ENCODE data around the gene NAMPT.

The NAMPT gene

GRCh38 chr7:106281585-106282318, 3.0 kb downstream of the NAMPT start:
- intact Hi-C loops (cut with DNase I) = loop anchor here (10.0 kb wide), 1 partner anchor 107 kb away; no protein-coding TSS in a partner anchor
- DNase-seq = no peak

- no peak for DNase-seq
- intact Hi-C loops (cut with DNase I) = loop anchor here (10.0 kb wide), 1 partner anchor 106 kb away; no protein-coding TSS in a partner anchor
Measured at GRCh38 chr7:106281127-106281526, 3.7 kb downstream of the NAMPT start.

GRCh38 chr7:106279425-106280197, 5.2 kb downstream of the NAMPT start:
- intact Hi-C loops (cut with DNase I) = loop anchor here (10.0 kb wide), 1 partner anchor 105 kb away; no protein-coding TSS in a partner anchor
- no peak for DNase-seq

- no peak for DNase-seq
- intact Hi-C loops (cut with DNase I) = no loop called here
Measured at GRCh38 chr7:106278695-106279094, 6.1 kb downstream of the NAMPT start.

- no peak for DNase-seq
Measured at GRCh38 chr7:106277976-106278375, 6.8 kb downstream of the NAMPT start.

GRCh38 chr7:106276513-106276912, 8.3 kb downstream of the NAMPT start:
- no peak for DNase-seq
- intact Hi-C loops (cut with DNase I) = no loop called here

More at GRCh38 chr7:106277976-106278375, 6.8 kb downstream of the NAMPT start:
- intact Hi-C loops (cut with DNase I) = no loop called here

- intact Hi-C loops (cut with DNase I) = no loop called here
- DNase-seq = no peak
Measured at GRCh38 chr7:106273009-106273668, 11.6 kb downstream of the NAMPT start.

GRCh38 chr7:106270122-106270977, 14.4 kb downstream of the NAMPT start:
- intact Hi-C loops (cut with DNase I) = no loop called here
- DNase-seq = no peak

GRCh38 chr7:106269254-106269961, 15.4 kb downstream of the NAMPT start:
- no peak for DNase-seq
- intact Hi-C loops (cut with DNase I) = no loop called here

GRCh38 chr7:106265133-106265532, 19.6 kb downstream of the NAMPT start:
- intact Hi-C loops (cut with DNase I) = no loop called here
- no peak for DNase-seq

- DNase-seq = no peak
- intact Hi-C loops (cut with DNase I) = no loop called here
Measured at GRCh38 chr7:106262221-106262881, 22.4 kb downstream of the NAMPT start.

GRCh38 chr7:106260136-106260561, 24.6 kb downstream of the NAMPT start:
- no peak for DNase-seq
- intact Hi-C loops (cut with DNase I) = no loop called here

- DNase-seq = no peak
- intact Hi-C loops (cut with DNase I) = no loop called here
Measured at GRCh38 chr7:106258789-106259188, 26.0 kb downstream of the NAMPT start.

- intact Hi-C loops (cut with DNase I) = no loop called here
- no peak for DNase-seq
Measured at GRCh38 chr7:106257752-106258151, 27.0 kb downstream of the NAMPT start.

- intact Hi-C loops (cut with DNase I) = no loop called here
- DNase-seq = no peak
Measured at GRCh38 chr7:106256144-106256543, 28.6 kb downstream of the NAMPT start.

GRCh38 chr7:106255246-106255645, 29.5 kb downstream of the NAMPT start:
- no peak for DNase-seq

GRCh38 chr7:106254525-106255116, 30.2 kb downstream of the NAMPT start:
- intact Hi-C loops (cut with DNase I) = no loop called here
- DNase-seq = no peak

More at GRCh38 chr7:106255246-106255645, 29.5 kb downstream of the NAMPT start:
- intact Hi-C loops (cut with DNase I) = no loop called here
